A549 (cell line): ENCODE data around the gene NCAPH2. TPM values are rescaled to one million over a fixed set of nuclear protein-coding genes. Genes with fewer than 3 reads are reported as not detected.
A peak's percentile ranks its signal among the peaks of the same experiment; 100 is the strongest.

ENCODE experiments used
- ATAC-seq, 2 experiments: fragments of 200-7000 bp in 1 of 2; fragments of >200 bp in 1 of 2; cut with Nextera tagmentation in 1 of 2; cut with Tn5 transposase in 1 of 2; 3 replicates each; pipeline versions ENCODE4 v1.8.0 to v1.9.1; 2018 to 2020; ENCODE audit warnings: mild to moderate bottlenecking in 1 of 2, moderate library complexity in 1 of 2
- CTCF ChIA-PET: fragments of 300-600 bp; sonication (Branson Sonifier 250); formaldehyde crosslinking; extraction: SDS; loops from one replicate; lab custom pipeline; 2021; ENCODE audit warnings: antibody characterized with exemption, inconsistent platforms; lab: Yijun Ruan, JAX
- POLR2A ChIA-PET: fragments of 350-600 bp; formaldehyde crosslinking; extraction: SDS; loops from one replicate; lab custom pipeline; 2021; ENCODE audit warnings: antibody characterized with exemption, inconsistent platforms; lab: Yijun Ruan, JAX
- DNase-seq, 2 experiments: peaks; one replicate each; pipeline versions ENCODE4 v3.0.0 to v3.0.0-alpha.2; 2011 to 2016; ENCODE audit warnings: low read depth in 1 of 2, low spot score in 1 of 2
- FAIRE-seq: peaks from 2 replicates; lab custom pipeline; 2011; peaks lifted over from hg19 to GRCh38; lab: Jason Lieb, UNC
- H3K27ac ChIP-seq, 2 experiments: fragments of >200 bp; sonication (Bioruptor Twin); formaldehyde crosslinking; 3 replicates each; pipeline ENCODE4 v1.5.1; 2016 to 2017
- H3K4me1 ChIP-seq: fragments of >200 bp; sonication (Bioruptor Twin); formaldehyde crosslinking; 3 replicates; pipeline ENCODE4 v1.6.1; 2016
- H3K4me2 ChIP-seq: fragments of >200 bp; sonication (Bioruptor Twin); formaldehyde crosslinking; 3 replicates; pipeline ENCODE4 v1.6.1; 2016
- H3K4me3 ChIP-seq: fragments of >200 bp; sonication (Bioruptor Twin); formaldehyde crosslinking; 3 replicates; pipeline ENCODE4 v1.5.1; 2016
- H3K9me3 ChIP-seq: fragments of >200 bp; sonication (Bioruptor Twin); formaldehyde crosslinking; 3 replicates; pipeline ENCODE4 v1.6.1; 2016
- ATOH8 ChIP-seq: fragments of 250-450 bp; sonication (Bioruptor Pico); IDR thresholded peaks from 2 replicates; pipeline ENCODE4 v1.5.0; 2020; ENCODE audit warnings: low read depth, mild to moderate bottlenecking, moderate library complexity
- CBX2 ChIP-seq: fragments of 200-600 bp; sonication (generic); IDR thresholded peaks from 2 replicates; pipeline ENCODE4 v1.6.1; 2016; ENCODE audit warnings: low read depth, mild to moderate bottlenecking, borderline replicate concordance
- CEBPB ChIP-seq, 2 experiments: fragments of >200 bp in 1 of 2; sonication (Bioruptor Twin) in 1 of 2; formaldehyde crosslinking in 1 of 2; IDR thresholded peaks; 2 replicates each; pipeline ENCODE4 v1.6.1; 2012 to 2016
- CHD2 ChIP-seq: fragments of 150-350 bp; IDR thresholded peaks from 2 replicates; pipeline ENCODE4 v1.6.1; 2014; ENCODE audit warnings: low read length; ENCODE audit not compliant: partially characterized antibody
- E2F6 ChIP-seq: IDR thresholded peaks from 2 replicates; pipeline ENCODE4 v1.6.1; 2012; ENCODE audit warnings: low read depth, borderline replicate concordance
- ESRRA ChIP-seq: fragments of 150-350 bp; IDR thresholded peaks from 2 replicates; pipeline ENCODE4 v1.6.1; 2014; ENCODE audit warnings: mild to moderate bottlenecking, low read length, borderline replicate concordance
- FOSB ChIP-seq: fragments of 250-450 bp; sonication (Bioruptor Pico); IDR thresholded peaks from 2 replicates; pipeline ENCODE4 v1.5.0; 2020; ENCODE audit warnings: mild to moderate bottlenecking, moderate library complexity
- FOSL2 ChIP-seq, 2 experiments: fragments of 450-650 bp in 1 of 2; fragments of >200 bp in 1 of 2; sonication (Bioruptor Twin) in 1 of 2; formaldehyde crosslinking; IDR thresholded peaks; 2 replicates each; pipeline versions ENCODE4 v1.5.0 to v1.6.1; 2016 to 2020; ENCODE audit warnings: mild to moderate bottlenecking in 1 of 2, moderate library complexity in 1 of 2
- FOXS1 ChIP-seq: fragments of 250-450 bp; sonication (Bioruptor Pico); IDR thresholded peaks from 2 replicates; pipeline ENCODE4 v1.5.0; 2020; ENCODE audit warnings: mild to moderate bottlenecking, moderate library complexity
- GATA3 ChIP-seq: IDR thresholded peaks from 2 replicates; pipeline ENCODE4 v1.6.1; 2012; ENCODE audit warnings: borderline replicate concordance
- HDAC2 ChIP-seq: fragments of 200-600 bp; sonication (generic); IDR thresholded peaks from 2 replicates; pipeline ENCODE4 v1.6.1; 2016
- HES2 ChIP-seq: fragments of >200 bp; sonication (Bioruptor Twin); formaldehyde crosslinking; IDR thresholded peaks from 2 replicates; pipeline ENCODE4 v1.6.1; 2016
- HEYL ChIP-seq: fragments of 250-450 bp; sonication (Bioruptor Pico); IDR thresholded peaks from 2 replicates; pipeline ENCODE4 v1.8.0; 2021; ENCODE audit warnings: mild to moderate bottlenecking, moderate library complexity
- HMGXB4 ChIP-seq: fragments of 250-450 bp; sonication (Bioruptor Pico); IDR thresholded peaks from 2 replicates; pipeline ENCODE4 v1.5.0; 2021; ENCODE audit warnings: mild to moderate bottlenecking, moderate library complexity, borderline replicate concordance
- HOXA7 ChIP-seq: fragments of 250-450 bp; sonication (Bioruptor Pico); IDR thresholded peaks from 2 replicates; pipeline ENCODE4 v1.5.0; 2020; ENCODE audit warnings: mild to moderate bottlenecking, moderate library complexity
- HOXB5 ChIP-seq: fragments of 250-450 bp; sonication (Bioruptor Pico); IDR thresholded peaks from 2 replicates; pipeline ENCODE4 v1.5.0; 2020; ENCODE audit warnings: mild to moderate bottlenecking, moderate library complexity
- JUNB ChIP-seq: fragments of >200 bp; sonication (Bioruptor Twin); formaldehyde crosslinking; IDR thresholded peaks from 2 replicates; pipeline ENCODE4 v1.6.1; 2016
- MAX ChIP-seq: IDR thresholded peaks from 2 replicates; pipeline ENCODE4 v1.6.1; 2012
- MAZ ChIP-seq: fragments of 150-350 bp; IDR thresholded peaks from 2 replicates; pipeline ENCODE4 v1.6.1; 2014; ENCODE audit warnings: antibody characterized with exemption, low read depth, low read length, borderline replicate concordance
- MYC ChIP-seq: IDR thresholded peaks from 2 replicates; pipeline ENCODE4 v1.6.1; 2012; ENCODE audit warnings: mild to moderate bottlenecking, inconsistent platforms, low read length, improper control_type of control experiment, borderline replicate concordance
- NPAS2 ChIP-seq: fragments of 250-450 bp; sonication (Bioruptor Pico); IDR thresholded peaks from 2 replicates; pipeline ENCODE4 v1.8.0; 2022; ENCODE audit warnings: mild to moderate bottlenecking, moderate library complexity, borderline replicate concordance
- NR3C1 ChIP-seq: fragments of >200 bp; sonication (Bioruptor Twin); formaldehyde crosslinking; IDR thresholded peaks from 3 replicates; pipeline ENCODE4 v1.6.1; 2017
- PHF8 ChIP-seq: fragments of 200-600 bp; sonication (generic); IDR thresholded peaks from 2 replicates; pipeline ENCODE4 v1.6.1; 2016; ENCODE audit warnings: low read depth, mild to moderate bottlenecking, antibody characterized with exemption, moderate library complexity, borderline replicate concordance
- RARB ChIP-seq: fragments of 250-450 bp; sonication (Bioruptor Pico); IDR thresholded peaks from 2 replicates; pipeline ENCODE4 v1.8.0; 2021; ENCODE audit warnings: mild to moderate bottlenecking, moderate library complexity
- RFX5 ChIP-seq: fragments of 450-650 bp; IDR thresholded peaks from 2 replicates; pipeline ENCODE4 v1.7.1; 2014; ENCODE audit warnings: antibody characterized with exemption, mild to moderate bottlenecking, moderate library complexity
- RNF2 ChIP-seq: fragments of 200-600 bp; sonication (generic); IDR thresholded peaks from 2 replicates; pipeline ENCODE4 v1.6.1; 2016; ENCODE audit warnings: low read depth, mild to moderate bottlenecking, antibody characterized with exemption, moderate library complexity, borderline replicate concordance
- SREBF2 ChIP-seq: fragments of 450-650 bp; IDR thresholded peaks from 2 replicates; pipeline ENCODE4 v1.6.1; 2014; ENCODE audit warnings: mild to moderate bottlenecking, moderate library complexity
- TFCP2L1 ChIP-seq: fragments of 250-450 bp; sonication (Bioruptor Pico); IDR thresholded peaks from 2 replicates; pipeline ENCODE4 v1.5.0; 2021; ENCODE audit warnings: mild to moderate bottlenecking
- TP53 ChIP-seq: fragments of 250-450 bp; sonication (Bioruptor Pico); IDR thresholded peaks from 2 replicates; pipeline ENCODE4 v1.5.0; 2021; ENCODE audit warnings: mild to moderate bottlenecking, moderate library complexity
- ZSCAN20 ChIP-seq: fragments of 250-450 bp; sonication (Bioruptor Pico); IDR thresholded peaks from 2 replicates; pipeline ENCODE4 v1.8.0; 2022; ENCODE audit warnings: mild to moderate bottlenecking, moderate library complexity
- WGBS: methylation state at CpG from one replicate; pipeline ENCODE4 v1.1.6; 2017; ENCODE audit errors: missing lambda C conversion rate; 5-methylcytosine and 5-hydroxymethylcytosine counted together
- polyA plus RNA-seq, 4 experiments: library from polyadenylated mRNA; depleted of rRNA in 3 of 4; stranded (reverse); fragments of >200 nt; fragmentation: RNase III in 1 of 4; extraction: RNeasy Plus Mini Kit Qiagen cat#74134 plus additional on column Dnase treatment in 1 of 4; gene quantifications; 2 replicates in 3 of 4; 3 replicates in 1 of 4; pipeline ENCODE4 v1.2.3, GENCODE V29; 2011 to 2017

The NCAPH2 gene
- polyA plus RNA-seq, 2 of the 4 experiments (the other 2 are of a cell fraction): 14.3 to 27.7 TPM

GRCh38 chr22:50479721-50480120, 28.3 kb upstream of the NCAPH2 start:
- no peak overlapping the region for H3K4me2 ChIP-seq
- CTCF ChIA-PET: interaction anchor here (0.7 kb wide), 1 partner anchor 55 kb away, joined by 3 read pairs; no protein-coding TSS in a partner anchor

GRCh38 chr22:50481045-50481439, 27.0 kb upstream of the NCAPH2 start:
- ATAC-seq (no peak), DNase-seq (no peak), FAIRE-seq (no peak)
- TF ChIP-seq RNF2 (no peak), MYC (no peak), HDAC2 (no peak), SREBF2 (no peak), CBX2 (no peak), NPAS2 (CRISPR knock-in tag) (no peak), PHF8 (no peak), TFCP2L1 (CRISPR knock-in tag) (no peak), NR3C1 (no peak), CEBPB (IDR thresholded peaks at IDR 0.05) (no peak), MAZ (no peak), CHD2 (no peak), ZSCAN20 (CRISPR knock-in tag) (no peak), HMGXB4 (CRISPR knock-in tag) (no peak), RARB (CRISPR knock-in tag) (no peak)
- CTCF ChIA-PET: no interaction called here
- peak overlapping the region; percentile 72 for H3K4me3 ChIP-seq
- H3K4me1 ChIP-seq: peaks cover 14% of the 10 kb centered on the region; the same call in 2 of the 3 replicates
- WGBS: 20% methylated on average over 11 of the region's 45 CpGs
- POLR2A ChIA-PET: no interaction called here
- peak overlapping the region; percentile 66 for H3K4me2 ChIP-seq
- no peaks in the 10 kb centered on the region for H3K9me3 ChIP-seq
- peak overlapping the region; percentile 77 to 92 for H3K27ac ChIP-seq

More at GRCh38 chr22:50479721-50480120, 28.3 kb upstream of the NCAPH2 start:
- FAIRE-seq (no peak), ATAC-seq (no peak), DNase-seq (no peak)
- Histone ChIP-seq H3K9me3 (no peaks in the 10 kb centered on the region), H3K27ac (no peak overlapping the region), H3K4me3 (no peak overlapping the region), H3K4me1 (peaks cover 12% of the 10 kb centered on the region; the same call in 2 of the 3 replicates)
- POLR2A ChIA-PET: no interaction called here
- TF ChIP-seq ESRRA (no peak), CBX2 (no peak), MAX (no peak), GATA3 (no peak), HEYL (no peak), CEBPB (IDR thresholded peaks at IDR 0.05) (no peak), HES2 (no peak), TP53 (CRISPR knock-in tag) (no peak), MYC (no peak), FOSB (CRISPR knock-in tag) (no peak), RARB (CRISPR knock-in tag) (no peak), TFCP2L1 (CRISPR knock-in tag) (no peak), HOXB5 (CRISPR knock-in tag) (no peak), HOXA7 (CRISPR knock-in tag) (no peak), FOXS1 (CRISPR knock-in tag) (no peak), ATOH8 (CRISPR knock-in tag) (no peak), FOSL2 (IDR thresholded peaks at IDR 0.05) (no peak), FOSL2 (CRISPR knock-in tag; IDR thresholded peaks at IDR 0.05) (no peak), JUNB (no peak), RFX5 (no peak), E2F6 (no peak)
- 68% methylated on average over 10 of the region's 11 CpGs for WGBS
